Esophagus (tissue), 2 donors: ENCODE data around the gene LCNL1. TPM values are rescaled to one million over a fixed set of nuclear protein-coding genes. Genes with fewer than 3 reads are reported as not detected.

Source experiments
- H3K27ac ChIP-seq, 2 donors: one replicate each; pipeline ENCODE4 v1.5.1; 2013; ENCODE audit warnings: low read depth in 2 of 2, mild to moderate bottlenecking in 2 of 2, inconsistent platforms in 1 of 2, low read length in 1 of 2, moderate library complexity in 1 of 2
- H3K27me3 ChIP-seq, 2 donors: one replicate each; pipeline ENCODE4 v1.6.1; 2013; ENCODE audit warnings: low read length in 2 of 2, control low read depth in 1 of 2, mild to moderate bottlenecking in 1 of 2; ENCODE audit not compliant: insufficient read depth in 2 of 2, control insufficient read depth in 1 of 2
- H3K36me3 ChIP-seq, 2 donors: one replicate each; pipeline ENCODE4 v1.6.1; 2013; ENCODE audit warnings: low read length in 1 of 2; ENCODE audit not compliant: control insufficient read depth in 2 of 2, insufficient read depth in 2 of 2
- H3K4me1 ChIP-seq, 2 donors: one replicate each; pipeline ENCODE4 v1.6.1; 2013; ENCODE audit warnings: low read length in 1 of 2; ENCODE audit not compliant: control insufficient read depth in 2 of 2, insufficient read depth in 2 of 2
- H3K4me3 ChIP-seq, 2 donors: one replicate each; pipeline ENCODE4 v1.5.1; 2013; ENCODE audit warnings: low read length in 2 of 2, mild to moderate bottlenecking in 2 of 2, low read depth in 1 of 2, moderate library complexity in 1 of 2
- H3K9me3 ChIP-seq, 2 donors: one replicate each; pipeline ENCODE4 v1.6.1; 2013; ENCODE audit warnings: mild to moderate bottlenecking in 2 of 2, low read depth in 1 of 2, low read length in 1 of 2, moderate library complexity in 1 of 2; ENCODE audit not compliant: control insufficient read depth in 2 of 2, insufficient read depth in 1 of 2
- WGBS, 2 donors: extraction: QIAGEN DNeasy Blood & Tissue Kit; methylation state at CpG; one replicate each; pipeline ENCODE4 v1.1.7; 2013; 5-methylcytosine and 5-hydroxymethylcytosine counted together
- polyA plus RNA-seq, 2 donors: library from polyadenylated mRNA; stranded (reverse); fragments of 200-250 nt; gene quantifications; one replicate each; pipeline ENCODE4 v1.2.3, GENCODE V29; 2013
- donor health status: healthy with polysubstance abuse.
- donor health status: Bipolar disorder and iron deficiency.

The LCNL1 gene
- polyA plus RNA-seq, 2 donors: 0.20 to 0.55 TPM

- Histone ChIP-seq H3K36me3 (no peaks in the 10 kb centered on the region), H3K27me3 (no peaks in the 10 kb centered on the region), H3K4me1 (peaks cover 0 to 2% of the 10 kb centered on the region in 2 donors), H3K4me3 (no peak overlapping the region), H3K9me3 (no peaks in the 10 kb centered on the region), H3K27ac (no peak overlapping the region)
- WGBS, 2 donors: 86% methylated on average over 16 of the region's 16 CpGs
These were observed 1.9 kb upstream of the LCNL1 start for GRCh38 chr9:136980669-136981478.

- Histone ChIP-seq H3K27me3 (no peaks in the 10 kb centered on the region), H3K4me3 (no peak overlapping the region), H3K27ac (no peak overlapping the region), H3K4me1 (peaks cover 0 to 2% of the 10 kb centered on the region in 2 donors), H3K36me3 (no peaks in the 10 kb centered on the region), H3K9me3 (no peaks in the 10 kb centered on the region)
- whole genome bisulfite sequencing, 2 donors: 69 to 73% methylated on average over 17 of the region's 17 CpGs
These were observed 1.1 kb upstream of the LCNL1 start for GRCh38 chr9:136981588-136982231.

DNA sequence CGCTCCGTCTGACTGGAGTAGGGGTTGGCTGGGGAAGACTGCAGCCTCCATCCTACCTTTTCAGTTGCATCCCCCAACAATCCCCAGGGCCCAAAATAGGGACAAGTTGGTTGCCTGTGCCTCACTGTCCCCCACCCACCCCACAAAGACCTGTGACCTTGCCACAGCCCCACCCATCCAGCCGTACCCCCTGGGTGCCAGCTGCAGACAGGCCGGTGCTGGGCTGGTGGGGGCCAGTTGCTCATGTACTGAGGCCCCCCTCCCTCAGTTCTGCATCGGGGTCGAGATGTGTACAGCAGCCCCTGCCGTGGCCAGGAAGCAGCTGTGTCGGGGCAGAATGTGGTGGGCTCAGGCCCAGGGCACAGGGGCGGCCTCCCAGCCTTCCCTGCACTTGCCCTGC is 374 bp downstream of the LCNL1 start:
- Histone ChIP-seq H3K9me3 (no peaks in the 10 kb centered on the region), H3K4me3 (no peak overlapping the region), H3K4me1 (peaks cover 0 to 2% of the 10 kb centered on the region in 2 donors), H3K27me3 (no peaks in the 10 kb centered on the region), H3K27ac (no peak overlapping the region), H3K36me3 (no peaks in the 10 kb centered on the region)
- WGBS, 2 donors: 83 to 85% methylated on average over 9 of the region's 9 CpGs

GRCh38 chr9:136983656-136984314 is 992 bp downstream of the LCNL1 start:
- H3K4me3 ChIP-seq: no peak overlapping the region
- H3K27me3 ChIP-seq: no peaks in the 10 kb centered on the region
- 78 to 82% methylated on average over 11 of the region's 11 CpGs for WGBS, 2 donors
- no peaks in the 10 kb centered on the region for H3K36me3 ChIP-seq
- H3K9me3 ChIP-seq: no peaks in the 10 kb centered on the region
- H3K4me1 ChIP-seq: peaks cover 0 to 2% of the 10 kb centered on the region in 2 donors
- no peak overlapping the region for H3K27ac ChIP-seq

- no peaks in the 10 kb centered on the region for H3K27me3 ChIP-seq
- no peak overlapping the region for H3K4me3 ChIP-seq
- H3K4me1 ChIP-seq: peaks cover 0 to 2% of the 10 kb centered on the region in 2 donors
- no peaks in the 10 kb centered on the region for H3K36me3 ChIP-seq
- no peak overlapping the region for H3K27ac ChIP-seq
- H3K9me3 ChIP-seq: no peaks in the 10 kb centered on the region
- 50 to 55% methylated on average over 27 to 29 of the region's 29 CpGs for WGBS, 2 donors
These were observed 1.8 kb downstream of the LCNL1 start for GRCh38 chr9:136984464-136985026.

- H3K27ac ChIP-seq: no peak overlapping the region
- no peaks in the 10 kb centered on the region for H3K36me3 ChIP-seq
- no peaks in the 10 kb centered on the region for H3K27me3 ChIP-seq
- peaks cover 0 to 2% of the 10 kb centered on the region in 2 donors for H3K4me1 ChIP-seq
- H3K4me3 ChIP-seq: no peak overlapping the region
- 9 to 11% methylated on average over 45 to 48 of the region's 48 CpGs for WGBS, 2 donors
- no peaks in the 10 kb centered on the region for H3K9me3 ChIP-seq
These were observed 2.3 kb downstream of the LCNL1 start for GRCh38 chr9:136985027-136985602.

- H3K4me3 ChIP-seq: no peak overlapping the region
- WGBS, 2 donors: 34 to 37% methylated on average over 32 to 33 of the region's 33 CpGs
- no peak overlapping the region for H3K27ac ChIP-seq
- H3K9me3 ChIP-seq: no peaks in the 10 kb centered on the region
- no peaks in the 10 kb centered on the region for H3K36me3 ChIP-seq
- peaks cover 0 to 2% of the 10 kb centered on the region in 2 donors for H3K4me1 ChIP-seq
- H3K27me3 ChIP-seq: no peaks in the 10 kb centered on the region
These were observed 3.1 kb downstream of the LCNL1 start for GRCh38 chr9:136985853-136986252.

- 97% methylated on average over 4 of the region's 4 CpGs for WGBS, 2 donors
- Histone ChIP-seq H3K36me3 (peaks cover 0 to 4% of the 10 kb centered on the region in 2 donors), H3K9me3 (no peaks in the 10 kb centered on the region), H3K27me3 (no peaks in the 10 kb centered on the region), H3K4me3 (no peak overlapping the region), H3K27ac (no peak overlapping the region), H3K4me1 (peaks cover 0 to 12% of the 10 kb centered on the region in 2 donors)
These were observed 6.1 kb downstream of the LCNL1 start for GRCh38 chr9:136988872-136989271.

DNA sequence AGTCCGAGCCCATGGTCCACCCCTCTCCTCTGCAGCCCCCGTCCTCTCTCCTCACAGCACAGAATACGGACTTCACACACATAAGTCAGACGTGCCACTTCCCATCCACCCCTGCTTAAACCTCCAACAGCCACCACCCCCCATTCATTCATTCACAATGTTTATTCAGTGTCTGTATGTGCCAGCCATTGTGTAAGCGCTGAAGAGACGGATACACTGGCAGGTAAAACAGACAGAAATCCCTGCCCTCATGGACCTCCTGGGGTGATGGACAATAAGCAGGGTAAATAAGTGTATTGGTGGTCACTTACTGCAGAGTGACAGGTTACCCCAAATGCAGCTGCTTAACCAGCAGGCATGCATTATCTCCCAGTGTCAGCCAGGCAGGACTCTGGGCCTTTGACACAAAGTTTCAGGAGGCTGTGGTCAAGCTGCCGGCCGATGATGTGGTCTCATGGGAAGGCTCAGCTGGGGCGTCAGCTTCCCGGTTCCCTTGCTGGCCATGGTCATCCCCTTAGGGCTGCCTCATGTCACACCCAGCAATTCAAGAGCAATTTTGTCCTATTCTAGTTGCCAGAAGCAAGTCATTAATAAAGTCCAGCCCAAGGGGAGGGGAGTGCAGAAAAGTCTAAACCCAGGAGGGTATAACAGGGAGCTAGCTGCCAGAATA is 7.6 kb downstream of the LCNL1 start:
- WGBS, 2 donors: 66 to 82% methylated on average over 10 of the region's 10 CpGs
- no peak overlapping the region for H3K27ac ChIP-seq
- no peaks in the 10 kb centered on the region for H3K9me3 ChIP-seq
- peaks cover 0 to 21% of the 10 kb centered on the region in 2 donors for H3K4me1 ChIP-seq
- H3K36me3 ChIP-seq: peaks cover 0 to 9% of the 10 kb centered on the region in 2 donors
- H3K4me3 ChIP-seq: no peak overlapping the region
- no peaks in the 10 kb centered on the region for H3K27me3 ChIP-seq
